ENCODE data around the gene SFI1.

- no peak for TF ChIP-seq POLR2A (IDR thresholded peaks at IDR 0.05)
- TF ChIP-seq POLR2AphosphoS5 (IDR thresholded peaks at IDR 0.05) = no peak
- TF ChIP-seq, protein P1, sequence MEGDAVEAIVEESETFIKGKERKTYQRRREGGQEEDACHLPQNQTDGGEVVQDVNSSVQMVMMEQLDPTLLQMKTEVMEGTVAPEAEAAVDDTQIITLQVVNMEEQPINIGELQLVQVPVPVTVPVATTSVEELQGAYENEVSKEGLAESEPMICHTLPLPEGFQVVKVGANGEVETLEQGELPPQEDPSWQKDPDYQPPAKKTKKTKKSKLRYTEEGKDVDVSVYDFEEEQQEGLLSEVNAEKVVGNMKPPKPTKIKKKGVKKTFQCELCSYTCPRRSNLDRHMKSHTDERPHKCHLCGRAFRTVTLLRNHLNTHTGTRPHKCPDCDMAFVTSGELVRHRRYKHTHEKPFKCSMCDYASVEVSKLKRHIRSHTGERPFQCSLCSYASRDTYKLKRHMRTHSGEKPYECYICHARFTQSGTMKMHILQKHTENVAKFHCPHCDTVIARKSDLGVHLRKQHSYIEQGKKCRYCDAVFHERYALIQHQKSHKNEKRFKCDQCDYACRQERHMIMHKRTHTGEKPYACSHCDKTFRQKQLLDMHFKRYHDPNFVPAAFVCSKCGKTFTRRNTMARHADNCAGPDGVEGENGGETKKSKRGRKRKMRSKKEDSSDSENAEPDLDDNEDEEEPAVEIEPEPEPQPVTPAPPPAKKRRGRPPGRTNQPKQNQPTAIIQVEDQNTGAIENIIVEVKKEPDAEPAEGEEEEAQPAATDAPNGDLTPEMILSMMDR (IDR thresholded peaks at IDR 0.05 in 8 of 11, conservative IDR thresholded peaks at IDR 0.05 in 3 of 11) = no peak
These were observed 29.9 kb downstream of the SFI1 start for GRCh38 chr22:31526270-31526669.
